GM21360 (cell line): ENCODE results near the gene MAD1L1.
A peak's percentile ranks its signal among the peaks of the same experiment; 100 is the strongest.
"Not testable (repeated sequence)": the region's sequence is repeated elsewhere in the genome, so short reads cannot be mapped to it uniquely, and the experiment has no call there.

Experiments used
- ATAC-seq: cut with Tn5 transposase; IDR thresholded peaks from one replicate; pipeline ENCODE4 v1.9.1; 2021; ENCODE audit warnings: mild to moderate bottlenecking, moderate library complexity; ENCODE audit not compliant: unreplicated experiment

MAD1L1 gene

DNA sequence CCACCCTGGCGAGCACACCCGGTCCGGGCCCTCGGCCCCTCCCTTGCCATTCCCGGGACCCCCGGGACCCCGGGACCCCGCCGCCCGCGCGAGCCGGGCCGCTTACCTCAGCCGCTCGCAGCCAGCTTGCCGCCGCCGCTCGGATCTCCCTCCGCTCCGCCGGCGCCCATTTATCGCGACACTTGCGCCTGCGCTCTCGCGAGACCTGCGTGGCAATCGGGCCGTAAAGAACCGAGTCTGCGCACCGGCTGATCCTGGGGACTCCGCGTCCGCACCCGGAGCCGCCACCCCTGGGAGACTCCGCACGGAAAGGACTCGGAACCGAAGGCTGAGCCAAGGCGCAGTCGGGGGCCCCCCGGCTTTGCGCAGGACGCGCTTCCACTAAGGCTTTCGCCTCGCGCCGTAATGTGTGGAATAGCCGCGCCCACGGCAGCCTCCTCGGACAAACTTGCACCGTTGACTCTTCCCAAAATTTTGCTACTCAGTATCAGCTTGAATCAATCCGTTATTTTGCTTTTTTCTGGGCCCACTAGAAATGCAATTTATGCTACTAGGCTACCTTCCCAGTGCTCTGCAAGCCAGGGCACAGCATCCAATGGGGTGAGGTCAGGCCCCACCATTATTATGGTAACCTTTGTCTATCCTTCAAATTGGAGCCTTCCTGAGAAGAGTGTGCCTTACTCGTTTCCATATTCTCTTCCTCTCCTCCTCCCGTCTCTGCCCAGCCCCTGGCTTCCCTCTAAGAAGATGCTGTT, at the start of gene MAD1L1:
Gene MAD1L1, minus strand, starts transcription at position 180 of the 755 bp plus-strand sequence. CDS start 2,812 bp downstream, outside the sequence.
- peak; percentile 55 for ATAC-seq

DNA sequence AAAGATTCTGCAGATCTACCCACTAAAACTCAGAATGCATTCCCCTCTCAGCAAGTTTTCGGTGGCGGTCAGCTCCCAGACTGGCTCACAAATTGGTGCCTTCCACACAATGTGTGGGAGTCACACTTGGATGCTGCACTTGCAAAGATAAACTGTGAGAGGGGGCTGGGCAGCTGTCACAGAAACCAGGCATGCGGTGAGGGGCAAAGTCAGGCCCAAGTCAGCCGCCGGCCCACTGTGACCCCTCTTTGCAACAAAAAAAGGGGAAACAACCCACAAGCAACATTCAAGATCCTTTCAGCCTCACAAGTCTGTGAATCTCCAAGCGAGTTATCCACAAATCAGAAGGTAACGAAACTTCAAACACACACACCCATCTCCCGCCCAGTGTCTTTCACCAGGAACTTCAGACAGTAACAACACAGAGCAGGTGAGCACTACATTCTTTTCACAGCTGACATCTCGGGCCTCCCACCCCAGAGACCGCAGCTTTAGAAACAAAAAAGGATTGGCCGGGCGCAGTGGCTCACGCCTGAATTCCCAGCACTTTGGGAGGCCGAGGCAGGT, 49.5 kb upstream of the MAD1L1 start:
- ATAC-seq, result no peak

DNA sequence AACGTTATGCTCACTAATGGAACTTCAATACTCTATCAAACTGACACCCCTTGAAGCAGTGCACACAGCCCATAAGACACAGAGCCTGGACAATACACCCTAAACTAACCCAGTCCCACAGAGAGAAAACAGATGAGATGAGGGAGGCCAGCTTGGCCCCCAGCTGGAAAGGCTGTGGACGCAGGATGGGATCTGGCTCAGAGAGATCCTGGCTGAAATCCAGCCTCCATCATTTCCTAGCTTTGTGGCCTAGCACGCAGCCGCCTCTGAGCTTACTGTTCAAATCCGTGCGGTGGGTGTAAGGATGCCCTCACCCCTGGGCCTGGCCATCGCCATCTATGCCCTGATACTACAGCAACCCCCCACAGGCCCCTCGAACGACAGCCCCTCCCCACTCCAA, 48.8 kb upstream of the MAD1L1 start:
- ATAC-seq, result no peak

DNA sequence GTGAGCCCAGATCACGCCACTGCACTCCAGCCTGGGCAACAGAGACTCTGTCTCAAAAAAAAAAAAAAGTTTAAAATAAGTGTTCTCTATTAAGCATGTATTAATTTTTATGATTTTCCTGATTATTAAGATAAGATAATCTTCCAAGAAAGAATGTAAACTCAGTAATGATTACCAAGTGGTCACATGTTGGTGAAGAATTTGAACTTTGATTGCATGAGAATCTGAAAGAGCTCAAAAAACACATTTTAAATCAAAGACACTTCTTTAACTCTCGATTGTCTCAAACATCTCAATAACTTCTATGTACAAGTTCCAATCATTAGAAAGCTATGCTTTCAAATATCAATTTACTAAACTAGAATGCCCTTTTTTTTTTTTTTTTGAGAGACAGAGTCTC, 47.7 kb upstream of the MAD1L1 start:
- no peak for ATAC-seq

DNA sequence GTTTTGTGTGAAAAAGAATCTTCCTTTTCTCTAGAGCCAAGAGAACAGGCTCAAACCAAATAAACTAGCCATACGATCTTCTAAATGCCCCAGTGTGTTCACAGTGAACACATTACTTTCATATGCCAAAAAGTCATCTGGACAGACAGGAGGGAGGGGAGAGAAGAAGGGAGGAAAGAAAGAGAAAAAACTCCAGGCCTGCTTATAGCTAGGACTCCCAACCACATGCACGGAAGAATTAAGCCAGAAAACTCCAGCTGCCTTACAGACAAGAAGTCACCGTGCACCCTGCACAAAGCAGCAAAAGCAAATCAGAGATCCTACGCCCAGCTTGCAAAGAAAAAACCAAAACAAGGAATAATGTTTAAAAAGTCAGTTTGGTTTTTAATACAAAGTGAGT, 47.2 kb upstream of the MAD1L1 start:
- no peak for ATAC-seq

DNA sequence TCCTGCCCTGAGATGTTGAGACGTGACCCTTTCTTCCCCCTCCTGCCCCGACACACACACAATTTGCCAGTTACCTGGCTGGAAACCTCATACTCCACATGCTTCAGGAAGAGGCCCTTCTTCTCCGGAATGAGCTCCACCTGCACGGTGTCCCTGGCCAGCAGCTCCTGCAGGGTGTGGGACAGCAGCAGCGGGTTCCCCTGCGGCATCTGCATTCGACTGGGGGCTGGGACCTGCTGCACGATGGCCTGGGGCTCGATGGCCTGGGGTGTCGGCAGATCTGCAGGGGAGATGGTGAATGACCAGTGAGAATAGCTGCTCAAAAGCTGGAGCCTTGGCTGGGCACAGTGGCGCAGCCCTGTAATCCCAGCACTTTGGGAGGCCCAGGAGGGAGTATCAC, 45.3 kb upstream of the MAD1L1 start:
- no peak for ATAC-seq

DNA sequence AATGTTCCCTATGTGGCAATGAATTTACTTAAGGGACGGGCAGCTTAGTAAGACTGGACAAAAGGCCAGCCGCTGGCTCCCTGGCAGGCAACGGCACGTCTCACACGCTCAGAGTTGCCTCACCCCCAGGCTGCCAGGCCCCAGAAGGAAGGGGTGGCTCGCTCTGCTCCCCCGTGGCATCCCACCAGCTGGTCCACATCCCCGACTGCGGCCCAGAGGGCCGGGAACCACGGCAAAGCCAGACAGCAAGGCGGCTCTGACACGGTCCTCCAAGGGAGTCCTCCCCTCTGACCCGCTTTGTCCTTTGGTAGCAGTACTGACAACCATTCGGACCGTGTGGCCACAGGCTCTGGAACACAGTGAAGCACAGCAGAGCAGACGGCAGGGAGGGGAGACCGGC, 43.4 kb upstream of the MAD1L1 start:
- ATAC-seq, result no peak

DNA sequence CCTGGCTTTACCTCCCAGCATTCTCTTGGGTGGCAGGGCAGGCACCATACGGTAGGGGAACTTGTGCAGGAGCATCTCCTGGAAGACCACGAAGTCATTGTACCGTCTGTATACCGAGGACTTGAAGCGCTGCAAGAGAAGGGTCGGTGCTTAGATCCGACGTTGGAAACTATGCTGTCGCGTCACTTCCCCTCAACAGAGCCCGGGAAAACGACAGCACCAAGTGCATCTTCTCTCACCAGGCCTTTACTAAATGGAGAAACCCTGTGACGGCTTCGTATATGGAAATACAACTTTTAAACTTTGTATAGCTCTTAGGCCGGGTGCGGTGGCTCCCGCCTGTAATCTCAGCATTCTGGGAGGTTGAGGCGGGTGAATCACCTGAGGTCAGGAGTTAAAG, 42.4 kb upstream of the MAD1L1 start:
- ATAC-seq, result no peak

DNA sequence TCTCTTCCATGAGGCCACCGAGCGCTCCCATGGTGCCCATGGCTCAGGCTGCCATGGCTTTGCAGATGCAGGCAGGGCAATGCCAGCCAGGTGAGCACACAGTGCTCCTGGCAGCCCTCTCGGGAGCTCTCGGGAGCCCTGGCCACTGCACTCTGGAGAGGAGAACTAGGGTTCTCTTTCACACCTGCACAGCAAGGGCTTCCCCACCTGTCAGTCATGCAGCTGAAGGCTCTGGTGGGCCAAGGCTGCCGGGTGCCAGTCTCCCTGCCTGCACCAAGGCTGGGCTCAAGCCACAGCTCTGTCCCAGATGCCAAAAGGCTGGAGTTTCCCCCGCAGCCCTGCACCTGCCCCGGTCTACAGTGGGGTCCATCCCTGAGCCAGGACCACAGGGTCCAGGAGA, 41.9 kb upstream of the MAD1L1 start:
- ATAC-seq, result no peak

DNA sequence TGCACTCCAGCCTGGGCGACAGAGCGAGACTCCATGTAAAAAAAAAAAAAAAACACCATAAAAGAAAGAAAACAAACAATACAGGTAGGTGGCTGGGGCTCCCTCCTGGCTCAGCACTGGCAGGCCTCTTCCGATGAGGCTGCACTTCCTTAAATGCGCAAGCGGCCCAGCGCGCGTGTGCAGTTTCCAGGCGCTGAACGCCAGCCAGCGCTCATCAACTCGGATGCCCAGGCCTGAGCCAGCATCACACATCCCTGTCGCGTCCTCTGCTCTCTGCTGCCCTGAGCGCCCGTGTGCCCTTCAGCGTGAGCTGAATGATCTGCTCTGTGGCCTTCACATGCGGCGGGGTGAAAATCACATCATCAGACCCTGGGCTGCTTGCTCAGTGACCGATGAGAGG, 41.1 kb upstream of the MAD1L1 start:
- ATAC-seq, result no peak

DNA sequence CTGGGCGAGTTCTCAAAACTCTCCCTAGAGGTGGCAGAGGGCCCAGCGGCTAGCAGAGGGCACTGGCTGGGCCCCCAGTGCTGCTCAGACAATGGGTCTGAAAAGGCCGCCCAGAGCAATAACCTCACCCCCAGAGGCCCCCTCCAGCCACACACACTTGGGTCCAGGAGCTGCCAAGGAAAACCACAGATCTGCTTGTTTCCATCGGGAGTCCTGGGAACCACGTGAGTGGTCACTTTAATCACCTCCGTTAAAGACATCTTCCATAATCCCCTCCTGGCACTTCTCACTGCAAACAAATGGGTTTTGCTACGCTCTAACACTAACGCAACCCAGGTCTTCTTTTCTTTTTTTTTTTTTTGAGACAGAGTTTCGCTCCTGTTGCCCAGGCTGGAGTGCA, 39.3 kb upstream of the MAD1L1 start:
- no peak for ATAC-seq

DNA sequence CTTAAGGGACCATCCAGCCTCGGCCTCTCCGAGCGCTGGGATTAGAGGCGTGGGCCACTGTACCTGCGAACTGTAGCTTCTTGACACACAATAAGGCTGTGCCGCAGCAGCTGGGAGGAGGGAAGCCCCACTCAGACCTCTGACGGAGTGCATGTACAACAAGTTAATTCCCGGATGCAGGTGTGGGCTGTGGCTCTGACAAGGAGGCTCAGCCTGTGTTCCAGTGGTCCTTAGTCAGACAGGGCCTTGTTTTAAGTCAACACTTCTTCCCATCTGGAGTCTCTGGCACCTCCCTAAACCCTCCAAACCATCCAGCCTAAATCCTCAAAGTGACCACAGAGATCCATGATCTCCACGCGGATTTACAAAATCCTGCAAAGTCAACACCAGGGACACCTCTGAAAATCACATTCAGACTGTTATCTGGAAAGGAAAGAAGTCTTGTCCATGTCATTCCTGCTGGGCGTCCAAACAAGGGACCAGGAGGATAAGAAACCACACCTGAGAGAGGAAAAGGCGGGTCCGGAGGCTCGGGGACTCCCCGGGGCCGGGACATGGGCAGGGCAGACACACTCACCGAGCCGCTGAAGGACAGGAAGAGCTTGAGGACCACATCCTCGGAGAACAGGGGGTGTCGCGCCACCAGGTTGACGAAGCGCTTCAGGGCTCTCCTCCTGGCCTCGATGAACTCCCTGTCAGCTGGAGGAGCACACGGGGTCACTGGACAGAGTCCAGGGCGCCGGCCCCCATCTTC, 38.7 kb upstream of the MAD1L1 start:
- no peak for ATAC-seq

DNA sequence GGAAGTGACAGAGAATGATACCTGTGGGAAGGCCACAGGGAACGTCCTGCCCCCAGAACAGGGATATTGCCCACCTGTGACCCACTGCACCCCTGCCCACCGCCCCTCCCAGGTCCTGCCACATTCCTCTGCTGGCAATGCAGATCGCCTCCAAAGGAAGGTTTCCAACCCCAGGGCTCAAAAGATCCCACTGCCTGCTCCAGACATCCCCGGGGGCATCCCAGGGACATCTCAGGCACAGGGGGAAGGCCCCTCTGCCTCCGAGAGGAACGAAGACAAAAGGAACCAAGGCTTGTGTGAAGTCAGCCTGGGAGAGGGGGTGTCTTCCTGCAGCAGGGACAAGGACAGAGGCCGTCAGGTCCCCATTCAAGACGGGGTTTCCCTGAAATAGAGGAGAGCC, 37.8 kb upstream of the MAD1L1 start:
- ATAC-seq, result no peak

DNA sequence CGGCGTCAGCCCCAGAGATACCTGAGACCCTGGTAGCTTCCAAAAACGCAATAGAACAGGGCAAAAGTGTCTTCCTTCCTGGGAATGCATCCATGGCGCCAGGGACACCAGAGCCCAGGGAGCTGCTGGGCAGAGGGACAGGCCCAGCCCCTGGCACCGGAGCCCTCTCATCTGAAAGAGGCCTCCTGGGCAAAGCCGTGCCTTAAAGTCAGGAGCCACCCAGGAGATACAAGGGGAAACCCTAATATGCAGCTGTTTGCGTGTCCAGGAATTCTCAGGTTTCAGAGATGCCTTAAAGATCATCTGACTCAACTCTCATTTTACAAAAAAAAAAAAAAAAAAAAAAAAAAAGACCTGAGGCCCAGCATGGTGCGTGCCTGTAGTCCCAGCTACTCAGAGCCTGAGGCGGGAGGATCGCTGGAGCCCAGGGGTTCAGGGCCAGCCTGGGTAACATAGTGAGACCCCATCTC, 37.3 kb upstream of the MAD1L1 start:
- no peak for ATAC-seq

DNA sequence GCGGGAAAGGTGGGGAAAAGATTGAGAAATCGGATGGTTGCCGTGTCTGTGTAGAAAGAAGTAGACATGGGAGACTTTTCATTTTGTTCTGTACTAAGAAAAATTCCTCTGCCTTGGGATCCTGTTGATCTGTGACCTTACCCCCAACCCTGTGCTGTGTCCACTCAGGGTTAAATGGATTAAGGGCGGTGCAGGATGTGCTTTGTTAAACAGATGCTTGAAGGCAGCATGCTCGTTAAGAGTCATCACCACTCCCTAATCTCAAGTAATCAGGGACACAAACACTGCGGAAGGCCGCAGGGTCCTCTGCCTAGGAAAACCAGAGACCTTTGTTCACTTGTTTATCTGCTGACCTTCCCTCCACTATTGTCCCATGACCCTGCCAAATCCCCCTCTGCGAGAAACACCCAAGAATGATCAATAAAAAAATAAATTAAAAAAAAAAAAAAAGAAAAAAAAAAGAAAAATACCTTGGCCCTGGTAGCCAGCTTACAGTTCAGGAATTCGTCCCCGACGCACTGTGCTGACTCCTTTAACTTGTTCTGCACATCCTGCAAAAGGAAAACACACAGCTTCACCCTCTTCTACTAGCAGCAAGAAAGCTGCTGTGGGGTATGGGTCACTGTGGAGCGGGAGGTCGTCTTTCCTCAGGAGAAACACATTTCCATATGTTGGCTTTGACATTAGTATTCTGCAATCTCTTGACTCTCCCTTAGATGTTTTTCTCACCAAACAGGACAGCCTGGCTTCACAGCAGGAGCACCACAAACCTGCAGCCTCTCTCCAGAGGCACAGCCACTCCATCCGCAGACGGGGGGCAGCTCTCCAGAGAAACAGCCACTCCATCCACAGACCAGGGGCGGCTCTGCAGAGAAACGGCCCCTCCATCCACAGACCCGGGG, 36.6 kb upstream of the MAD1L1 start:
- not testable (repeated sequence) for ATAC-seq

DNA sequence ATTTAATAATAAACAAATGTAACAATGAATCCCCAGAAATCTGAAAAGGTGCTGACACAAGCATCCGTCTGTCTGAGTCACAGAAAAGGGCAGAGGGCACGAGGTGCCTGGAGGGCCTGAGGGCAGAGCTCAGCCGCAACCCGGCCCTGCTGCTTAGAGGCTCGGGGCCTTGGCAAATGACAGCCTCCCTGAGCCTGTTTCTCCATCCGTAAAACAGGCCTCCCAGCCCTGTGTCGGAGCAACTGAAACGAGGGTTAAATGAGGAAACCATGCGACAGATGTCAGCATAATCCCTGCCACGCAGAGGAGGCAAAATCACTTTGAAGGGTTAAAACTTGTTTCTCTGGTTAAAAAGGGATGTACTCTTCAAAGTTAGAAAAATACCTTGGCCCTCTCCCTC, 34.2 kb upstream of the MAD1L1 start:
- no peak for ATAC-seq

DNA sequence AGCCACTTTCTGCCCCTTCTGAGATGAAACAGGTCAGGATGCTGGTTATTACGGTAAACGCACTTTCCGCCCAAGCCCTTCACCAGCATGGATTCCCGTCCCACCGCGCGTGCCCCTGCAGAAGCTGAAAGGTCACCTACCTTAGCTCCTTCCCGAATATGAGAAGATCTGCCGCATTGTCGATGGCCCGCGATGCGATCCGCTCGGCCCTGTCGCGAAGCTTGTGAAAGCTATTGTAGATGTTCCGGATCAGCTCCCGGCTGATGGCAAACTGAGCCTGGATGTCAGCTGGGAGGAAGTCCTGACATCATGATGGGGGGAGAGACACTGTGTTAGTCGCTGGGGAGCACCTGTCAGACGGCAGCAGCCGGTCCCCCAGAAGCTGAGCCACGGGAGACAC, 31.4 kb upstream of the MAD1L1 start:
- ATAC-seq, result no peak

DNA sequence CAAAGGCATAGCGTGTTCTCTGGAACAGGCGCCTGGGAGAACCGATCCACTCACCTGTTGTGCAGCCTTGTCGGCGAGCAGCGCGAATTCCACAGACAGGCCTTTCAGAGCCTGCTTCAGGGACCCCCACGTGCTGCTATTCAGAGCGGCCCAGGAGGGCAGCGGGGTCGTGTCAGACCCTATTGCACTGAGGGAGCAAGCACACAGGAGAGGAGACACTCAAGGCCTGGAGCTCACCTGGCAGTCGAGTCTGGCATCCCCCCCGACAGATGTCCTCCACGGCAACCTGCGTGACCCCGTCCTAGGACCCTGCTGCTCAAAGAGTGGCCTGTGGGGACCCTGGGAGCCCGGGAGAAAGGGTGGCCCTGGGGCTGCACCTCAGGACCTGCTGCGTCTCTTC, 30.4 kb upstream of the MAD1L1 start:
- ATAC-seq, result no peak

DNA sequence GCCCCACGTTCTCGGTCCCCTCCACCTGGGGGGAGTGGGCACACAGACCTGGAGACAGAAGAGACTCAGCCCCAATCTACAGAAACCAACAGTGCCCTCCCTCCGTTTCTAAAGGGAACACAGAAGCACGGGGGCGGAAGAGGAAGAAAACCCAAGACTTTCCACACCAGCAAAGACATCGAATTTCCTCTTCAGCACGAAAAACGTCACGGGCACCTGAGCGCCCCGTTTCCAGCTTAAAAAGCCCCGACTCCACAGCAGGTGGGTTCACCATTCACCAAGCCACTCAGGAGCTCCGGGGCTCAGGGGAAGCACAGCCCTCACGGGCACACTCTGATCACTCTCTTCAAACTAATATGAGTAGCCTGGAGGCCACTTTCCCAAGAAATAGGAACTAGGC, 28.9 kb upstream of the MAD1L1 start:
- no peak for ATAC-seq

DNA sequence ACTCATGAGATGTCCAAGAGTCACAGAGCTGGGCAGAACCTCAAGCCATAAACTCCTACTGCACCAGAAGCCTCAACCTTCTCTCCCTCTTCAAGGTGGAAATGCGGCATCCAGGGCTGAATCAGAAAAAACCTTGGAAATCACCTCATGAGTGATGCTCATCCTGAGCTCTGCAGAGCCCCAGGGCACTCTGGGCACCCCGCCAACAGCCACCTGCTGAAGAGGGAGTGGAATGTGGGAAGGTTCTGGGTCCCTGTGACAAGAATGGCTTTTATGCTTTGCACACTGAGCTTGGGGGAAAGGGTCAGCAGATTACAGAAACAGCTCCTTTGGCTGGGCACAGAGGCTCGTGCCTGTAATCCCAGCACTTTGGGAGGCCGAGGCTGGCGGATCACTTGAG, 28.1 kb upstream of the MAD1L1 start:
- ATAC-seq, result no peak

DNA sequence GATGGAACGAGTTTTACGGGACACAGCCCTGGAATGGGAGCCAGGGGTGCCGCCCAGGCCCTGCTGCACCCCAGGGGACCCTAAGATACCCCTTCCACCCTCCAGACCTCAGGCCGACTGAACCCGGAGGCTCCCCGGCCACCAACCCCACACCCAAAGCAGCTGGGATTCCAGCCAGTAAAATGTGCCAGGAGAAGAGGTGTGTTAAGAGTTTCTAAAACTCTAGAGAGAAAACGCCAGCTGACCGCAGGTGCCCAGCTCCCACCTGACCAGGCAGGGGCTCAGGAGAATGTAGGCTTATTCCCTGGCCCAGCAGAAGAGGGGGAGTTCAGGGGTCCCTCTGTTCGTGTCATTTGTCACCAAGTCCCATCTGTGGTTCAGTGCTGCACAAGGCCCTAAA, 26.7 kb upstream of the MAD1L1 start:
- ATAC-seq, result no peak
